ENCODE results near the gene SURF6. TPM values are rescaled to one million over a fixed set of nuclear protein-coding genes. Genes with fewer than 3 reads are reported as not detected.

The SURF6 gene
- total and polyA plus RNA-seq, 2 of the 8 experiments (the other 6 are each of a cell fraction or from before 2014, with no cell fraction given) = 6.1 to 23.7 TPM

- TF ChIP-seq EP300 (IDR thresholded peaks at IDR 0.05; ENCODE audit: borderline replicate concordance in 1 of 2, low read depth in 2 of 2, low read length in 2 of 2) = no peak
- TF ChIP-seq EZH2 (IDR thresholded peaks at IDR 0.05; ENCODE audit: low read depth, low read length, severe bottlenecking) = no peak
- TF ChIP-seq FOSL1 (IDR thresholded peaks at IDR 0.05; ENCODE audit: insufficient read depth, low read depth, low read length) = no peak
- TF ChIP-seq POLR2AphosphoS5 (IDR thresholded peaks at IDR 0.05; ENCODE audit: low read depth, low read length) = peak; percentile 100
- TF ChIP-seq RXRA (IDR thresholded peaks at IDR 0.05; ENCODE audit: insufficient read depth, low read depth, low read length) = no peak
- TF ChIP-seq YY1 (IDR thresholded peaks at IDR 0.05; ENCODE audit: low read depth, low read length) = peak; percentile 86
Observed at GRCh38 chr9:133347985-133348717, 12.2 kb upstream of the SURF6 start, which contains the start of the genes MED22 and RPL7A (continued).
